Activated T-cell treated with anti-CD3 and anti-CD28 coated beads for 1 hour (primary cell): ENCODE results near the gene ARL6IP4.

Source experiments
- DNase-seq: peaks from one replicate; pipeline ENCODE4 v3.0.0-alpha.2; 2020; ENCODE audit warnings: low read depth

Gene ARL6IP4

GRCh38 chr12:122958198-122958888 lies 22.1 kb upstream of the ARL6IP4 start:
- DNase-seq: no peak

GRCh38 chr12:122959566-122960192 lies 20.8 kb upstream of the ARL6IP4 start:
- DNase-seq: no peak

DNA sequence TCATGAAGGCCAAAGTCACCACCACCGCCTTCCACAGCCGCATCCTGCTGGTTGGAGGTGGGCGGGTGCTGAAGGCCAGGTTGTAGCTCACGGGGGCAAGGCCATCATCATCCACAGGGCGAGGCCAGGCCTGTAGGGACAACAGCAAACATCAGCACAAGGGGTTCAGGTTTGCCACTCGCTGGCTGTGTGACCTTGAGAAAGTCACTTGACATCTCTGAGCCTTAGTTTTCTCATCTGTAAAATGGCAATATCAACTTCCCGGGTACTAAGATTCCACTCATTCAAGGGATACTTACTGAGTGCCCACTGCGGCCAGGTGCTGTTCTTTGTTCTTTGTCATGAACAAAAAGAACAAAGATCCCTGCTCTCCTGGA lies 20.3 kb upstream of the ARL6IP4 start:
- DNase-seq: no peak

- no peak for DNase-seq
Measured at GRCh38 chr12:122961531-122962329, 18.8 kb upstream of the ARL6IP4 start.

GRCh38 chr12:122963941-122964265 lies 16.6 kb upstream of the ARL6IP4 start:
- DNase-seq: no peak

DNA sequence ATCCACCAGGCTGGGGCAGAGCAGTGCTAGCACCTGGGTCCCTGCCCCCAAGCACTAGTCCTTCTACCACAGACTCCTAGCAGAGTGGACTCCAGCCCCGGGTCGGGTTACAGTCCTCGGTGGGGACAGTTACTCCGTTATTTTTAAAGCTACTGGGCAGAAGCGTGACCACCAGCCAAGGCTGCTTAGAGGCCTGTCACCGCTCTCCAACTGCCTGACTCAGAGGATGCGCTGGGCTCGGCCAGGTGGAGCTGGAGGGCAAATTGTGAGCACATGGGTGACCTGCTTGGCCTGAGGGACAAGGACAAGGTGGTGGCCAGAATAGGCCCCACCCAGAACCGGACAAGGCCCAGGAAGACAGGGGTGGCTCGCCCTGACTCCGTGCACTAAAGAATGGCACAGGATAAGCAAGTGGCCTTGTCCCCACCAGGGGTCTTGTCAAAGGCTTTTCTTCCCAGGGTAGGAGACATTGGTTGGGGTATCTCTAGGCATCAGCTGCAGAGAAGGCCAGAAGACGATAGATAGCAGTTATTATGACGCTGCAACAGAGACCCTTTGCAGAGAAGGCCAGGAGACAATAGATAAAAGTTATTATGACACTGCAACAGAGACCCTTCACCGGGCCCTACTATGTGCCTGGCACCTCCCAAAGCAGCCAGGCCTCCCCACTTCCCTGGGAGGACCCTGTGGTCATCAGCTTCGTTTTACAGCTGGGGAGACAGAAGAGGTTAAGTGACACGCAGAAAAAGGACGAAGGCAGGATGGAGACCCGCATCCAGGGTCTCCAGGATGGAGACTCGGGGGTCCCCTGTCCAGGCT lies 15.8 kb upstream of the ARL6IP4 start:
- DNase-seq: no peak

- DNase-seq: no peak
Measured at GRCh38 chr12:122965321-122965751, 15.1 kb upstream of the ARL6IP4 start.

DNA sequence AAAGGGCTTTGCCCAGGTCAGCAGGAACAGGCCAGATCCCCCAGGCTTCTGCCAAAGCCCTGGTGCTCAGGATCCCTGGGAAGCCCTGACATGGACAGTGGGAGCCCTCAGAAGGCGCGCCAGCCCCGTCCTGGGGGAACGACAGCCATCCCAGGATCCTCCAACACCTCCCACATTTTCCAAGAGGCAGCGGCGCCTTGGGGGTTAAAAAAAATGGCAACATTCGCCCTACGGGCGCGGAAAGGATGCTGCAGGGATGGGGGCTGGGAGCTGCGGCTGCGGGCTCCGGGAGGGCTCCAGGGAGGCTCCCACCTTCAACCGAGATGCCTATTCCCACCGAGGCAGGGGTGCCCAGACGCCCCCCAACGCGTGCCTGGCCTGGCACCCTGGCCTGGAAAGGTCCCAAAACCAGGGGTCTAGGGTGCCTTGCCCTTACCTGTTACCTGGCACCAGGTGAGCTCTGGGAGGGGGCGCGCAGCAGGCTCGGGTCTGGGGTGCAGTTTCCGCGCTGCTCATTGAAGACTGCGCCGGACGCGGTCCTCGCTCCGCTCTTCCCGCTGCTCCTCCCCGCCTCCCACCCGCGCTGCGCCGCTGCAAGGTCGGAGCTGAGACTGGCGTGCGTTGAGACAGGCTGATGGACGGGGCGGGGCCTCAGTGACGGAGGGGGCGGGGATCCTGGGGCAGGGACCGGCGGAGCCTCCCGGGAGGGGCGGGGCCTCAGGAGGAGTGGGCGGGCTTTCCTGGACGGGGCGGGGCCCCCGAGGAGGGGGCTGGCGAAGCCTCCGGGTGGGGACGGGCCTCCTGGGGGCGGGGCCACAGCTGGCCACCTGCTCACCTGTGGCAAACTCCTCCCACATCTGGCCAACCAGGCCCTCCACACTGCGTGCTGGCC lies 14.4 kb upstream of the ARL6IP4 start, which contains the start of gene ABCB9:
TSS of gene ABCB9 (minus strand) at position 613 of the 892 bp plus-strand sequence. CDS start 6,228 bp downstream, outside the sequence.
- peak; percentile 91 for DNase-seq

GRCh38 chr12:122966743-122967550 lies 13.5 kb upstream of the ARL6IP4 start:
- no peak for DNase-seq

DNA sequence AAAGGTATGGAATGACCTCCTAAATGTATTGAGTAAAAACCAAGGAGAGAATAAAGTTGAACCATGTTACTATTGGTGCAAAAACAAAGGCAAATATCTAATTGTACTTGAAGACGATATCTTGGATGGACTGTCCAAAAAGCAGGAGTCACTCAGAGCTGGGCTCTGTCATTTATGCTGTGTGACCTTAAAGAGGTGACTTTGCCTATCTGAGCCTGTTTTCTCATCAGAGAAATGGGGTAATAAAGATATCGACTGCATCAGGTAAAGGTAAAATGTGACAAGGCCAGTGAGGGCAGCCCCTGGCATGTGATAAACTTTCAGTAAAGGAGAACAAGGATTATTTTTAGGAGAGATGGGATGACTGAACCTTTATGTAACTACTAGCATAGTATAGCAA lies 12.4 kb upstream of the ARL6IP4 start:
- DNase-seq: no peak

DNA sequence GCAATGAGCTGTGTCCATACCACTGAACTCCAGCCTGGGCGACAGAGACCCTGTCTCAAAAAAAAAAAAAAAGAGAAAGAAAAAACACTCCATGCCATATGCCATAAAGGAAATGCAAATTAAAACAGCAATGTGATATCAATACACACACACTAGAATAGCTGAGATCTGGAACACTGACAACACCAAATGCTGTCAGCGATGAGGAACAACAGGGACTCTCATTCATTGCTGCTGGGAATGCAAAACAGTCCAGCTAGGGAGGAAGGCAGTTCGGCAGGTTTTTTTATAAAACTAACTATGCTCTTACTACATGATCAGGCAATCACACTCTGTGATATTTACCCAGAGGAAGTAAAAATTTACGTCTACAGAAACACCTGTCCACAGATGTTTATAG lies 10.8 kb upstream of the ARL6IP4 start:
- DNase-seq: no peak

GRCh38 chr12:122974274-122974891 lies 6.1 kb upstream of the ARL6IP4 start:
- DNase-seq: peak; percentile 98

DNA sequence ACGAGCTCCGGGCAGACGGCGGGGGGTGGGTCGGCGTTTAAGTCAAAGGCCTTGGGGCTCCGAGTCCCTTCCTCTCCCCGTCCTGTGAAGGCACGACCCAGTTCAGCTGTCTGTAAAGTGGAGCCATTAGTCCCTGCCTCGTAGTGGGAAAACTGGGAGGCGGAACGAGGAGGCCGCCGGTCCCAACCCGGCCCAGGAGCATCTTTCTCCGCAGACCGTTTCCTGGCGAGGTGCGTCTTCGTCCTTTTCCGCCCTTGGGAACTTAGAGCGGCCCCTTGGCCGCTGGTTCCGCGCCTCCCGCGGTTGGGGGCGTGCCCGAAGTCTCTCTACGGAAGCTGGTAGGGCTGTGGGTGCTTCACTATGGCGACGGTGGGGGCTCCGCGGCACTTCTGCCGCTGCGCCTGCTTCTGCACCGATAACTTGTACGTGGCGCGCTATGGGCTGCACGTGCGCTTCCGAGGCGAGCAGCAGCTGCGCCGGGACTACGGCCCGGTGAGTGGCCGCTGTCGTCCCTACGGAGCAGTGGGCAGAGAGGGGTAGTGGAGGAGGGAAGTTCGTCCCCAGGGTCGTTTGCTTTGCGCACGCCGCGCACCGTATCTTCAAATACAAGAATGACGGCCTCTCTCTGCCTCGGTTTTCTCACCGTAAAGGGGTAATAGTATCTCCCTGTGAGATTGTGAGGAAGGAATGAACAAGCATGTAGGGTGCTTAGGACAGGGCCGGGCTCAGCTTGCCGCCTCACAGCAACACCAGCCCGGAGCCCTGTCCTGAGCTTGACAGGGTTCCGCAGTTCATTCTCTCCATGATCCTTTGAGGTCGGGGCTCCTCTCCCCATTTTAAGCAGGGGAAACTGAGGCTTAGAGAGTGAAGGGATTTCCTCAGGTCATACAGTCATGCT lies 5.3 kb upstream of the ARL6IP4 start, which contains the start of gene OGFOD2:
TSS of gene OGFOD2 (plus strand) at position 353 of the 898 bp plus-strand sequence. CDS start at position 361, 8 bp downstream.
- peak; percentile 89 for DNase-seq

- no peak for DNase-seq
Measured at GRCh38 chr12:122975790-122976647, 4.5 kb upstream of the ARL6IP4 start.

DNA sequence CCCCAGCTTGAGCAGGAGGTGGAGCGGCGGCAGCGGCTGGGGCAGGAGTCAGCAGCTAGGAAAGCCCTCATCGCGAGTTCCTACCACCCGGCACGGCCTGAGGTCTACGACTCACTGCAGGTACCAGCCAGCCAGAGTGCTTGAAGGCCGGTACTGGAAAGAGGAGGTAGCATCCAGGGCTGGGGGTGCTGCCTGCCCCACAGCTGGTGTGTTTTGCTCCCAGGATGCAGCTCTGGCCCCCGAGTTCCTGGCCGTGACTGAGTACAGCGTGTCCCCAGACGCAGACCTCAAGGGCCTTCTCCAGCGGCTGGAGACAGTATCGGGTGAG lies 3.9 kb upstream of the ARL6IP4 start:
- DNase-seq: no peak

DNA sequence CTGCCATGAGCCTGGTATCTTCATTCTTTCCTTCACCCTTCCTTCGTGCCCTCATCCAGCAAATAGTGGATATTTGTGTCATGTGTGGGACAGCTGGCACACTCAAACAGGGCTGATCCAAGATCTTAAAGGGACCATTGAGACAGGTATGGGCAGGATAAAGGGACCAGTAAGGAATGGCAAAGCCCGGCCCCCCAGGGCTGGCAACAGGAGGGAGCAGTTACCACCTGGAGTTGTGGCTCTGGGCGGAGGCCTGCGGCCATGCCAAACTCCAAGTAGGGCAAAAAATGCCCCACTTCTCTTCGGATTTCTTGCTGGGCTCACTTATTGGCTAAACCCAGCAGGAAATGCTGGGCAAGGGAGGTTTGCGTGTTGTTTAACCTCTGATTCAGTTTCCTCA lies 3.3 kb upstream of the ARL6IP4 start:
- DNase-seq: no peak

DNA sequence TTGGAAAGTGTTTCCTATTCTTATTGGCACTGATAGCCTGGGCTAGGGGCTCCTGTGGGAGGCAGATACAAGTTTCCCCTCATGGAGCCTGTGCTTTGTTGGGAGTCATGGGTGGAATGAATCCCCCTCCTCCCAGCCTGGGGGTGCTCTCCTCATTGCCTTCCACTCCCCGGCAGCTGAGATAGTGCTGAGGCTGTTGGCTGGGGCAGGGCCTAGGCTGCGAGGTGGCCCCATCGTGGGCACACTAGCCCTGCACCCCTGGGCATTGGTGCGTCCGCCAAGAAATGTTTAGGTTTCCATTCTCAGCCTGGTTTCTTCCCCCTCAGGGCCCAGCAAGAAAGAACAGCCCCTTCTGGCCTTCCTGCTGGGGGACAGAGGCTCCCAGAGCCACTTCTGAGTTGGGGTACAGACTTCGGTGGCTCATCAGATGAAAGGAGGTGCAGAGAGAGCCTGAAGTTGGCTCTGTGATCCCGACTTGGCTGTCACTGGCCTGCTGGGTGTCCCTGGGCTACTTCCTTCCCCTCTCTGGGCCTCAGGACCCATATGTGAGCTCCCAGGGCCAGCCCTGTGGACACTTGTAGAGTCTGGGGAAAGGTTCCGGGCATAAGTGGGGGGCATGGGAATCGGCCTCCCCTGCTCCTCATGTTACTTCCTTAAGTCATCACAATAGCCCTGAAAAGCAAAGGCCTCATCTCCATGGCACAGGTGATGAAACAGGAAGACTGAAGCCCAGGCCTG lies 2.7 kb upstream of the ARL6IP4 start:
- no peak for DNase-seq
